ENCODE results near the gene FAM184A.

GRCh38 chr6:119126826-119127225 lies 48.4 kb upstream of the FAM184A start:
- TF ChIP-seq POLR2A (IDR thresholded peaks at IDR 0.05) (no peak), CTCF (IDR thresholded peaks at IDR 0.05 in 4 of 5, conservative IDR thresholded peaks at IDR 0.05 in 1 of 5) (no peak)

Data from gastrocnemius medialis (tissue), 4 donors.